Measurements from ENCODE around the gene KLK14.
A peak's percentile ranks its signal among the peaks of the same experiment; 100 is the strongest.

Gene KLK14

GRCh38 chr19:51108066-51108804, 25.5 kb upstream of the KLK14 start, which contains the start of gene CTU1:
Gene CTU1 (minus strand): TSS chr19:51108409. CDS start chr19:51104569, 3,840 bp downstream.
- peak; percentile 95 for DNase-seq

DNA sequence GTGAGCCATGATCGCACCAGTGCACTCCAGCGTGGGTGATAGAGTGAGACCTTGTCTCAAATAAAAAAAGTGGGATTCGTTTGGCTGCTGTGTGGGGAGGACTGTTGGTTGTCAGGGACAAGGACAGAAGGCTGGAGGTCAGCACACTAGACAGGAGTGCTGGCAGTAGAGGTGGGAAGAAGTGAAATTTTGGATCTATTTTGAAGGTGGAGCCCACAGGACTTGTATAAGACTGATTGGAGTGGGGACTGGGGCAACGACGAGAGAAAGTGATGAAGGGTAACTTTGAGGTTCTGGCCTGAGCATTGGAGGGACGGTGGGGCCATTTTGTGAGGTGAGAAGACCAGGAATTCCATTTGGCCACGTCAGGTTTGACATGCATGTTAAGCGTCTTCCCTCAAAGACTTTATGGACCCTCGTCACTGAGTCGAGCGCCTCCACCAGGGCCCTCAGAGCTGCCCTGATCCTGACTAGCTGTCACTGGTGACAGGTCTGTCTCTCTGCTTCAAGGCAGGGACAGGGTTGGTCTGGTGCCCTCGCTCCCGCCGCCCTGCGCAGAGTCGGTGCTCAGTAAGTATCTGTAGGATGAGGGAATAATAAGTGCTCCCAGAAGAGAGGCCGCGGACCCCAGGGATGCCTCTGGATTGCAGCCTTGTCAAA, 24.8 kb upstream of the KLK14 start:
- no peak for DNase-seq

DNA sequence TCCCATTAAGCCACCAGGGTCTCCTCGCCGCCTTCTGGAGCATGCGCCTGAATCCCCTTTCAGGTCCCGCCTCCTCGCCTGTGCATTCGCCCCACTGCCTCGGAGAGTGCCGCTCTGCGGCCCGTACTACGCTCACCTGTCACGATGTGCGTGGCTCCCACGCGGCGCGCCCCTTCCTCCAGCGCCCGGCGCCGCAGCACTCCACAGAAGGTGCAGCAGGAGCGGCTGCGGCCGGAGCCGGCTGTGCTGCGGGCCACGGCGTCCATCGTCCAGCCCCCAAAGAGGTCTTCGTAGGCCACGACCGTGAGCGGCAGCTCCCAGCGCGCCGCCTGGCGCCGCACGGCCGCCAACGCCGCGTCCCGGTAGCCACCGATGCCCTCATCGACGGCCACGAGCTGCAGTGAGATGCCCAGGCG, 21.2 kb upstream of the KLK14 start:
- no peak for DNase-seq

GRCh38 chr19:51102991-51103390, 20.3 kb upstream of the KLK14 start:
- no peak for DNase-seq

DNA sequence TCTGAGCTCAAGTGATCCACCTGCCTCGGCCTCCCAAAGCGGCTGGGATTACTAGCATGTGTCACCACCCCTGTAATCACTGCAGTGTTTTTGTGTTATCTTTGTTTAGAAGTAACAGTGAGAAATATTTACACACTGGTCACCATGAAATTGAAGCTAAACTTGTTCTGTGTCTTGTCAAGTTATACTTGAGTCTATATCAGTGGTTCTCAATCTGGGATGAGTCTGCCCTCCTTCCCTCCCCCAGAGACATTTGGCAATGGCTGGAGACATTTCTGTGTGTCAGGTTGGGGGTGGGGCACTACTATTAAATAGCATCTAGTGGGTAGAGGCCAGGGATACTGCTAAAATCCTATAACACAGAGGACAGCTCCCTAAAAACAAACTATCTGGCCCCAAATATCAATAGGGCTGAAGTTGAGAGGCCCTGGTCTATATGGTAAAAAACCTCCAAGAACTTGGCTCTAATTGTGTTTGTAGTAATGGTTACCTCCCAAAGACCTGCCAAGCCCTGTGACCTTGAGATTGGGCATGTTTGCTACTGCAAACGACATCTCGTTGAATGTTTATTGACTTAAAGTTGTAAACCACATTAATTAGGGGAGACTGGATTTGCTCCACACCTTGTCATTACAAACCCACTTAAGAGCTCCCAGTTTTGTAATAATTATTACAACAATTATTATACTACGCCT, 18.6 kb upstream of the KLK14 start:
- no peak for DNase-seq

DNA sequence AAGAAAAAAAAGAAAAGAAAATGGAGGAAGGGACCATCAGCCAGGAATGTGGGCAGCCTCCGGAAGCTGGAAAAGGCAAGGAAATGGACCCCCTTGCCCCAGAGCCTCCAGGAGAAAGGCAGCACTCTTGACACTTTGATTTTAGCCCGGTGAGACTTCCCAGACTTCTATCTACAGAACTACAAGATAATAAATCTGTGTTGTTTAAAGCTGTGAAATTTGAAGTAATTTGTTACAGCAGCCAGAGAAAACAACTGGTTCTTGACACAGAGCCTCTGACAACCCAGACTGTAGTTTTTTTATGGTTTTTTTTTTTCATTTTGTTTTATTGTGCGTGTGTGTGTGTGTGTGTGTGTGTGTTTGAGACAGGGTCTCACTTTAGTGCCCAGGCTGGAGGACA, 17.9 kb upstream of the KLK14 start:
- DNase-seq, result no peak

- DNase-seq, result no peak
These were observed 16.3 kb upstream of the KLK14 start for GRCh38 chr19:51099047-51099382.

DNA sequence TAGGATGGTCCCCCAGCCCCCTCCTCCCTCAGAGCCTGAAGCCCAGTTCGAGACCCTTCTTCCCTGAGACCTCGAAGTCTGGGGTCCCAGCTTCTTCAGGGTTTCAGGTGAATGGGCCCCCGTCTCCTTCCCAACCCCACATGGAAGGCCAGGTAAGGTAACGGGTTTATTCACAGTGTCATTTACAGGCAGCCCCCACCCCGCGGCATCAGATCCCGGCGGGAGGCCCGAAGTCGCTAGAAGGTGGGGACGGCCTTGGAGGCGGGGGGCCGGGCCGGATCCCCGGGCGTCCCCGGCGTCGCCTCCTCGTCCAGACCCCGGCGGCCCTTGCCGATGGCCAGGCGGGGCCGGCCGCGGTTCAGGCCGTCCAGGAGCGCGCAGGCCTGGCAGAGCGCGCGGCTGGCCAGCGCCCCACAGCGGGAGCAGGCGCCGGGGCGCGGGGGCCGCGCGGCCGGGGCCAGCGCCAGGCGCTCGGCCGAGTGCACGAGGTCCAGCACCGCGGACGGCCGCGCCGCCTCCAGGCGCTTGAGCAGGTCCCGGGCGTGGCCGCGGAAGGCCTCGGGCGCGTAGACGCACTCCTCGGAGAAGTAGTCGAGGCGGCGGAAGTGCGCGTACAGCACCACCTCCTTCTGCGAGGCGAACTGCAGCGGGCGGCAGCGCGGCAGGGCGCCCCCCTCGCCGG, 15.8 kb upstream of the KLK14 start:
- DNase-seq, result no peak

DNA sequence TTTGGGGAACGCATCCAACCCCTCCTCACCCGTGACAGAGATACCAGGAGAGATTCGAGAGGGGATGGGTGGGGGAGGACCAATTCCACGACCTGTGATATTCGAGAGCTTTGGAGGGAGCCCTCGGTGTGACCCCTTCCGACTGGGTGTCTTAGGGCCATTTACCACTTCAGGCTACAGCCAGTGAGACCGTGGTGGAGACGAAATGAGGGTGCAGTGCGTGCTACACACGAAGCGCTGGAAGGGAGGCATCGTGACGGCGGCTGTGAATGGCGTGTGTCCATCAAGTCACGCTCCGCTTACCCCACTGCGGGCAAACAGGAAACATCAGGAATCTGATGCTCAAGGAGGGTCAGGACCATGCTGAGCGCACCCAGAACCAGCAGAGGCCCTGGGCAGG, 15.1 kb upstream of the KLK14 start:
- no peak for DNase-seq

- DNase-seq, result no peak
These were observed 14.6 kb upstream of the KLK14 start for GRCh38 chr19:51097166-51097738.

DNA sequence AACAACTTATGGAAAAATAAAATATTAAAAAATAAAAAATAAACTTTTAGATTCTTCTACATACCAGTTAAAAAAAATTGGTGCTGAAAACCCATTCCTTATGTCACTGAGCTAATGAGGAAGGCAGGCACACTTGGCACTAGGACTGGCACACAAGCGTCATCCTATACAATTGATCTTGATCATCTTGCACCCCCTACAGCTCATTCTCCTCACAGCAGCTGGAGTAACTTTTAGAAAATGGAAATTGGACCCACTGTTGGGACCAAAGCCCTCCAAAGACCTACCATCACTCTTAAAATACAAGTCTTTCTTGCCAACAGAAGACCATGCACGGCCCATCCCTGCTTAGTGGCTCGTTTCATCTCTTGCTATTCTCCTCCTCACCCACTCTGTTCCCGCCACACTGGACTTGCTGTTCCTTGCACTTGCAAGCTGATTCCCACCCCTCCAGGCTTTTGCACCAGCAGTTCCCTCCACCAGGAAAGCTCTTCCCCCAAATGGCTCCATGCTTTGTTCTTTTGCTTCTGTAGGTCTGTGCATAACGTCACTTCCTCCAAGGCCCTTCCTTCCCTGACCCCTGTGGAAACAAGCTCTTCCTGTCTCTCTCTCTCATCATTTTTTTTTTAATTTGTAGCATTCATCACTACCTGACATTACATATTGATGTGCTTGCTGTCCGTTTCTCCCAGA, 13.9 kb upstream of the KLK14 start:
- no peak for DNase-seq

- DNase-seq, result no peak
These were observed 12.1 kb upstream of the KLK14 start for GRCh38 chr19:51094696-51095279.

DNA sequence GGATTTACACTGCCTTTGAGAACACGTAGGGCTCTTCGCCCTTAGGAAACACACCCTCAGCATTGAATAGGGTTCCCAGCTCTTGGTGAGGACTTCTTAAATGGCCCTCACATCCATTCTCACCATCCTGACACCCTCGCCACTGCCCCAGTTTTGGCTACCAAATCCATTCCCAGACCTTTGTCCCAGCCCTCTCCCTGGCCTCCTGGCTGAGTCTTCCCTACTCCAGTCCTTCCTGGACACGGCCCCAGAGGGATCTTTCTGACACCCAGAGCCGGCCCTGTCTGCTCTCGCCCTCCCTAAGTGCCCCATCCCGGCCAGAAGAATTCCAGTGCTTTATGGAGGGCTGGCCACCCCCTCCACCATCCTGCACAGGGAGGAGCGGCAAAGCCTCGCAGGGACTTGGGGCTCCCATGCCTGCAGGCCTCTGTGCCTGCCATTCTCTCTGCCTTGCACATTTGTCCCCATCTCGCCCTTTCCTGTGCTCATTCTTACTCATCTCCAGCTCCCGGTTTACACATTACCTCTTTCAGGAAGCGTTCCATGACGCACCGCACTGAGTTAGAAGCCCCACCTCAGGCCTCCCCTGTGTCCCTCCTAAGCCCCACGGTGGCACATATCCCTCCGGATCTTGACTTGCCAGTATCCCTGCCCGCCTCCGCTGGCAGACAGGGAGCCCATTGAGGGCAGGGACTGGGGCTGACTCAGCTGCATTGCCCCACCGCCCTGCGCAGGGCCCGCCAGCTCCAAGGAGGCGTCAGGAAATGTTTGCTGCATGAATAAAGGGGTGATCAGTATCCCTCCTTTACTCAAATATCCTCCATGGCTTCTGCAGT, 11.0 kb upstream of the KLK14 start:
- no peak for DNase-seq

- DNase-seq, result no peak
These were observed 10.4 kb upstream of the KLK14 start for GRCh38 chr19:51093101-51093500.

- DNase-seq, result no peak
These were observed 9.5 kb upstream of the KLK14 start for GRCh38 chr19:51091895-51092873.

GRCh38 chr19:51091126-51091525, 8.4 kb upstream of the KLK14 start:
- DNase-seq, result no peak

DNA sequence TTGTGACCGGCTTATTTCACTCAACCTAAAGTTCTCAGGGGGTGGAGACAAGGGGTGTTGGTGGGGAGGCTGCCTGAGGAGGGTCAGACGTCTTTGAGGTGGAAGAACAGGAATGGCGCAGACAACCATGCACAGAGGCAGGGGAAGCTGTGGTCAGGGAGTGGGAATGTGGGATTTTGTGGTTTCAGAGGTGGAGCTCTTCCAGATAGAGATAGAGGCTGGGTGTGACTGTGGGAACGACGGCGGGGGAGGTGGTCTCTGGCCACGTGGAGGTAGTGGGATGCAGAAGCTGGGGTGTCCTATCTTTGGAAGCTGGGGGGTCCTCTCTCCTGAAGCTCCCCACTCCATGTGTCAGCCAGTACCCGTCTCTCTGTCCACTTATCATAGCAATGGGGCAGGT, 7.8 kb upstream of the KLK14 start:
- DNase-seq, result no peak

DNA sequence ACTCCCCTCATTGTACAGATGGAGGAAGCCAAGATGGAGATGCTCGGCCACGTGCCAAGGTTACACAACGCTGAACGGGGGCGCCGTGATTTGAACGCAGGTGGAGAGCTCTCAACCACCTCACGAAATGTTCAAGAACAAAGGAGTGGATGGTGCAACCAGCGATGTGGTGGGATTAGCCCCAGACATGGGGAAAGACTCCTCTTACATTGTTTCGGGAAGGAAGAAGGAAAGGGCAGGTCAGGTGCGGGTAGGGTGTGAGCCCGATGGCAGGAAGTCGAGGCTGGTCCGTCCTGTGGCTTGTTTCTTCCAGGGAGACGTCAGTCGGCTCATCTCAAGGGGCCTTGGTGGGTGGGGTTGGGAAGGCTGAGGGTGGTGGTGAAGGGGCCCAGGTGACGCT, 7.1 kb upstream of the KLK14 start:
- no peak for DNase-seq

- no peak for DNase-seq
These were observed 3.6 kb upstream of the KLK14 start for GRCh38 chr19:51086153-51086850.

Data from cerebellar nuclear complex (tissue), 1 donor.